Uterus (tissue), 2 donors: ENCODE measurements around the gene CIB4.

Source experiments
- CTCF ChIP-seq, 4 experiments: fragments of 200-600 bp in 2 of 4; fragments of 450-650 bp in 2 of 4; sonication (generic) in 2 of 4; IDR thresholded peaks; one replicate each; pipeline ENCODE4 v1.5.1; 2016 to 2019; ENCODE audit warnings: antibody characterized with exemption in 4 of 4, mild to moderate bottlenecking in 2 of 4, moderate library complexity in 1 of 4
- POLR2A ChIP-seq, 2 donors: fragments of 450-650 bp; IDR thresholded peaks; one replicate each; pipeline ENCODE4 v1.6.1; 2016; ENCODE audit warnings: antibody characterized with exemption in 2 of 2, mild to moderate bottlenecking in 1 of 2, moderate library complexity in 1 of 2

GRCh38 chr2:26646986-26647672, 6.0 kb upstream of the CIB4 start:
- no peak for TF ChIP-seq CTCF (IDR thresholded peaks at IDR 0.05)
- no peak for TF ChIP-seq POLR2A (IDR thresholded peaks at IDR 0.05)
